ENCODE measurements around the gene ATXN3L. TPM values are rescaled to one million over a fixed set of nuclear protein-coding genes. Genes with fewer than 3 reads are reported as not detected.

Gene ATXN3L
- polyA plus RNA-seq, 1 donor from 2014 or later = not detected

DNA sequence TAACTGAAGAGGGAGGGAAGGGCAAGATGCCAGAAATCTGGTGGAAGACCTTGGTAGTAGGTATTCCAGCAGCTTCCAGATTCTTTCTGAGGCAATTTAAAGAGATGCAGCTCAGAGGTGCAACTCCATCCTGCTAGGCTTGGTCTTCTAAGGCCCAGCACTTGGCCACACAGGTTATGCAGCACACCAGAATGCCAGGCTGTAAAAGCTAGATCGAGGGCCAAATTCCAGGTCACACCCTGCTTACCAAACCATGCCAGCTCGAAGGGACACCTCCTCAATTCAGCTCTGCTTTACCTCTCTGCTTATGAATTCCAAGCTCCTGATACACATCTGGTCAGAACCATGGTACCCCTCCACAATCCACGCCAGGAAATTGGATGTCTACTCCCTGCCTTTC, 19.8 kb upstream of the ATXN3L start:
- H3K79me2 ChIP-seq (replicated peaks; ENCODE audit: insufficient read depth, low read length) = no peaks in the 10 kb centered on the region
- H2AFZ ChIP-seq (ENCODE audit: low read depth, low read length) = no peak overlapping the region
- no peaks in the 10 kb centered on the region for H3K9me3 ChIP-seq (ENCODE audit: low read length)
- no peaks in the 10 kb centered on the region for H3F3A ChIP-seq (ENCODE audit: insufficient read depth, low read length, poor library complexity, severe bottlenecking)
- no peaks in the 10 kb centered on the region for H3K36me3 ChIP-seq (ENCODE audit: insufficient read depth, low read length)
- H4K20me1 ChIP-seq (ENCODE audit: insufficient read depth) = no peaks in the 10 kb centered on the region
- H3K27me3 ChIP-seq (ENCODE audit: insufficient read depth, low read depth, low read length) = no peaks in the 10 kb centered on the region
- H3K4me2 ChIP-seq (ENCODE audit: low read length) = no peak overlapping the region
- no peak overlapping the region for H3K27ac ChIP-seq (ENCODE audit: low read length)
- no peaks in the 10 kb centered on the region for H3K9me2 ChIP-seq (ENCODE audit: insufficient read depth, low read length)
- no peak overlapping the region for H3K9ac ChIP-seq (ENCODE audit: low read length)
- no peak overlapping the region for H3K4me3 ChIP-seq (ENCODE audit: low read length)
- no peak for TF ChIP-seq EZH2 (IDR thresholded peaks at IDR 0.05; ENCODE audit: borderline replicate concordance, insufficient read depth, low read length, poor library complexity, severe bottlenecking)
- no peak for TF ChIP-seq MXI1 (conservative IDR thresholded peaks at IDR 0.05; ENCODE audit: poor library complexity, severe bottlenecking)

DNA sequence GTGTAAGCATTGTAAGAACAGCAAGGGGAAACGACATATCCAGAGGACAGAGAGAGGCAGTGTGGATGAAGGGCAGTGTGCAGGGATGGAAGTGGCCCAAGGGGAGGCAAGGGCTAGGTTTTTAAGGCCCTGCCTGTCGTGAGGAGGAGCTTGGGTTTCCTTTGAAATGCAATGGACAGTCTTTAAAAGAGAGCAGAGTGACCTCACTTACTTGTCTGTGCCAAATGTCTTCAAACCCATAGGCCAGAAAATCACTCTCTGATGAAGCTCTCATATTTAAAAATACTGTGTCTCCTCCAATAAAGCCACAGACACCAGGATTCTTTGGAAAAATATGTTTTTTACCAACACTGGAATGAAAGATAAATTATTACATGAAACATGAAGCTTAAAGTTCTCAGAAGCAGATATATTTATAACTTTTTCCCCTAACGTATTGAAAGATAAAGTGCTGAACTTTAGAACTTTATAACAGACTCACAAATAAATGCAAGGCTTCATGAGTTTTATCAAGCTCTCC, 19.2 kb upstream of the ATXN3L start:
- Histone ChIP-seq H3K4me2 (ENCODE audit: low read length) (no peak overlapping the region), H3K9ac (ENCODE audit: low read length) (no peak overlapping the region), H3F3A (ENCODE audit: insufficient read depth, low read length, poor library complexity, severe bottlenecking) (no peaks in the 10 kb centered on the region), H3K27me3 (ENCODE audit: insufficient read depth, low read depth, low read length) (no peaks in the 10 kb centered on the region), H3K9me2 (ENCODE audit: insufficient read depth, low read length) (no peaks in the 10 kb centered on the region), H3K27ac (ENCODE audit: low read length) (no peak overlapping the region), H3K4me3 (ENCODE audit: low read length) (no peak overlapping the region), H3K9me3 (ENCODE audit: low read length) (no peaks in the 10 kb centered on the region), H3K79me2 (replicated peaks; ENCODE audit: insufficient read depth, low read length) (no peaks in the 10 kb centered on the region), H3K36me3 (ENCODE audit: insufficient read depth, low read length) (no peaks in the 10 kb centered on the region), H2AFZ (ENCODE audit: low read depth, low read length) (no peak overlapping the region), H4K20me1 (ENCODE audit: insufficient read depth) (no peaks in the 10 kb centered on the region)
- TF ChIP-seq, protein P1, sequence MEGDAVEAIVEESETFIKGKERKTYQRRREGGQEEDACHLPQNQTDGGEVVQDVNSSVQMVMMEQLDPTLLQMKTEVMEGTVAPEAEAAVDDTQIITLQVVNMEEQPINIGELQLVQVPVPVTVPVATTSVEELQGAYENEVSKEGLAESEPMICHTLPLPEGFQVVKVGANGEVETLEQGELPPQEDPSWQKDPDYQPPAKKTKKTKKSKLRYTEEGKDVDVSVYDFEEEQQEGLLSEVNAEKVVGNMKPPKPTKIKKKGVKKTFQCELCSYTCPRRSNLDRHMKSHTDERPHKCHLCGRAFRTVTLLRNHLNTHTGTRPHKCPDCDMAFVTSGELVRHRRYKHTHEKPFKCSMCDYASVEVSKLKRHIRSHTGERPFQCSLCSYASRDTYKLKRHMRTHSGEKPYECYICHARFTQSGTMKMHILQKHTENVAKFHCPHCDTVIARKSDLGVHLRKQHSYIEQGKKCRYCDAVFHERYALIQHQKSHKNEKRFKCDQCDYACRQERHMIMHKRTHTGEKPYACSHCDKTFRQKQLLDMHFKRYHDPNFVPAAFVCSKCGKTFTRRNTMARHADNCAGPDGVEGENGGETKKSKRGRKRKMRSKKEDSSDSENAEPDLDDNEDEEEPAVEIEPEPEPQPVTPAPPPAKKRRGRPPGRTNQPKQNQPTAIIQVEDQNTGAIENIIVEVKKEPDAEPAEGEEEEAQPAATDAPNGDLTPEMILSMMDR (IDR thresholded peaks at IDR 0.05; ENCODE audit: poor library complexity, severe bottlenecking) = no peak
- TF ChIP-seq, protein P2, sequence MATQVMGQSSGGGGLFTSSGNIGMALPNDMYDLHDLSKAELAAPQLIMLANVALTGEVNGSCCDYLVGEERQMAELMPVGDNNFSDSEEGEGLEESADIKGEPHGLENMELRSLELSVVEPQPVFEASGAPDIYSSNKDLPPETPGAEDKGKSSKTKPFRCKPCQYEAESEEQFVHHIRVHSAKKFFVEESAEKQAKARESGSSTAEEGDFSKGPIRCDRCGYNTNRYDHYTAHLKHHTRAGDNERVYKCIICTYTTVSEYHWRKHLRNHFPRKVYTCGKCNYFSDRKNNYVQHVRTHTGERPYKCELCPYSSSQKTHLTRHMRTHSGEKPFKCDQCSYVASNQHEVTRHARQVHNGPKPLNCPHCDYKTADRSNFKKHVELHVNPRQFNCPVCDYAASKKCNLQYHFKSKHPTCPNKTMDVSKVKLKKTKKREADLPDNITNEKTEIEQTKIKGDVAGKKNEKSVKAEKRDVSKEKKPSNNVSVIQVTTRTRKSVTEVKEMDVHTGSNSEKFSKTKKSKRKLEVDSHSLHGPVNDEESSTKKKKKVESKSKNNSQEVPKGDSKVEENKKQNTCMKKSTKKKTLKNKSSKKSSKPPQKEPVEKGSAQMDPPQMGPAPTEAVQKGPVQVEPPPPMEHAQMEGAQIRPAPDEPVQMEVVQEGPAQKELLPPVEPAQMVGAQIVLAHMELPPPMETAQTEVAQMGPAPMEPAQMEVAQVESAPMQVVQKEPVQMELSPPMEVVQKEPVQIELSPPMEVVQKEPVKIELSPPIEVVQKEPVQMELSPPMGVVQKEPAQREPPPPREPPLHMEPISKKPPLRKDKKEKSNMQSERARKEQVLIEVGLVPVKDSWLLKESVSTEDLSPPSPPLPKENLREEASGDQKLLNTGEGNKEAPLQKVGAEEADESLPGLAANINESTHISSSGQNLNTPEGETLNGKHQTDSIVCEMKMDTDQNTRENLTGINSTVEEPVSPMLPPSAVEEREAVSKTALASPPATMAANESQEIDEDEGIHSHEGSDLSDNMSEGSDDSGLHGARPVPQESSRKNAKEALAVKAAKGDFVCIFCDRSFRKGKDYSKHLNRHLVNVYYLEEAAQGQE (IDR thresholded peaks at IDR 0.05; ENCODE audit: borderline replicate concordance) = no peak
- TF ChIP-seq SMC3 (conservative IDR thresholded peaks at IDR 0.05; ENCODE audit: poor library complexity) = no peak
- TF ChIP-seq EZH2 (IDR thresholded peaks at IDR 0.05; ENCODE audit: borderline replicate concordance, insufficient read depth, low read length, poor library complexity, severe bottlenecking) = no peak
- TF ChIP-seq EP300 (conservative IDR thresholded peaks at IDR 0.05; ENCODE audit: poor library complexity, severe bottlenecking) = no peak
- no peak for TF ChIP-seq RAD21 (conservative IDR thresholded peaks at IDR 0.05)
- TF ChIP-seq TAF1 (IDR thresholded peaks at IDR 0.05; ENCODE audit: low read depth) = no peak
- TF ChIP-seq MXI1 (conservative IDR thresholded peaks at IDR 0.05; ENCODE audit: poor library complexity, severe bottlenecking) = no peak
- no peak for TF ChIP-seq POLR2AphosphoS5 (IDR thresholded peaks at IDR 0.05)

Measured in neural cell (in vitro differentiated cells).